DMS153 treated with DMSO at 0.1 percent for 48 hours (cell line): ENCODE data around the gene WASF3.
"Not testable (repeated sequence)": the region's sequence is repeated elsewhere in the genome, so short reads cannot be mapped to it uniquely, and the experiment has no call there.

Experiments used
- DNase-seq: peaks from one replicate; lab custom pipeline; 2025; ENCODE audit not compliant: unreplicated experiment; lab: John Stamatoyannopoulos, UW

Gene WASF3

GRCh38 chr13:26628706-26629105, 71.2 kb downstream of the WASF3 start:
- no peak for DNase-seq

GRCh38 chr13:26629260-26629825, 71.9 kb downstream of the WASF3 start:
- DNase-seq: no peak

GRCh38 chr13:26635634-26636033, 78.2 kb downstream of the WASF3 start:
- DNase-seq: not testable (repeated sequence)

- DNase-seq: not testable (repeated sequence)
These were observed 78.6 kb downstream of the WASF3 start for GRCh38 chr13:26636073-26636472.

GRCh38 chr13:26646603-26647002, 89.1 kb downstream of the WASF3 start:
- no peak for DNase-seq

- no peak for DNase-seq
These were observed 93.8 kb downstream of the WASF3 start for GRCh38 chr13:26651234-26651633.

- DNase-seq: no peak
These were observed 95.8 kb downstream of the WASF3 start for GRCh38 chr13:26653310-26653709.

- no peak for DNase-seq
These were observed 96.4 kb downstream of the WASF3 start for GRCh38 chr13:26653842-26654241.

GRCh38 chr13:26656919-26657318, 99.4 kb downstream of the WASF3 start:
- no peak for DNase-seq

GRCh38 chr13:26658448-26659385, 101.2 kb downstream of the WASF3 start:
- no peak for DNase-seq

- DNase-seq: no peak
These were observed 102.7 kb downstream of the WASF3 start for GRCh38 chr13:26660185-26660584.

- DNase-seq: no peak
These were observed 103.3 kb downstream of the WASF3 start for GRCh38 chr13:26660766-26661165.

- peak; percentile 80 for DNase-seq
These were observed 106.3 kb downstream of the WASF3 start for GRCh38 chr13:26663791-26664190.

GRCh38 chr13:26664286-26664685, 106.8 kb downstream of the WASF3 start:
- no peak for DNase-seq

GRCh38 chr13:26664876-26665275, 107.4 kb downstream of the WASF3 start:
- DNase-seq: no peak

GRCh38 chr13:26668357-26669146, 111.1 kb downstream of the WASF3 start:
- no peak for DNase-seq

- DNase-seq: no peak
These were observed 116.4 kb downstream of the WASF3 start for GRCh38 chr13:26673890-26674289.

GRCh38 chr13:26677156-26677555, 119.7 kb downstream of the WASF3 start:
- no peak for DNase-seq

GRCh38 chr13:26678330-26678729, 120.8 kb downstream of the WASF3 start:
- DNase-seq: no peak

- no peak for DNase-seq
These were observed 121.3 kb downstream of the WASF3 start for GRCh38 chr13:26678796-26679195.

- no peak for DNase-seq
These were observed 122.1 kb downstream of the WASF3 start for GRCh38 chr13:26679411-26680122.
